HG03097 (cell line): ENCODE results near the gene ACKR3.

Source experiments
- ATAC-seq: cut with Tn5 transposase; IDR thresholded peaks from one replicate; pipeline ENCODE4 v1.9.1; 2021; ENCODE audit not compliant: unreplicated experiment, low FRiP score

The ACKR3 gene

GRCh38 chr2:236548179-236548921, 21.3 kb upstream of the ACKR3 start:
- no peak for ATAC-seq

GRCh38 chr2:236549165-236549564, 20.5 kb upstream of the ACKR3 start:
- no peak for ATAC-seq

- no peak for ATAC-seq
Observed at GRCh38 chr2:236550290-236550689, 19.3 kb upstream of the ACKR3 start.

GRCh38 chr2:236550701-236551465, 18.7 kb upstream of the ACKR3 start:
- ATAC-seq: peak; percentile 36

- no peak for ATAC-seq
Observed at GRCh38 chr2:236551471-236552211, 18.0 kb upstream of the ACKR3 start.

- ATAC-seq: no peak
Observed at GRCh38 chr2:236552212-236552542, 17.4 kb upstream of the ACKR3 start.

- no peak for ATAC-seq
Observed at GRCh38 chr2:236552581-236553363, 16.9 kb upstream of the ACKR3 start.

GRCh38 chr2:236553522-236553921, 16.1 kb upstream of the ACKR3 start:
- no peak for ATAC-seq

GRCh38 chr2:236554629-236555282, 14.9 kb upstream of the ACKR3 start:
- no peak for ATAC-seq

- ATAC-seq: no peak
Observed at GRCh38 chr2:236555481-236555880, 14.1 kb upstream of the ACKR3 start.

GRCh38 chr2:236557306-236558030, 12.2 kb upstream of the ACKR3 start:
- ATAC-seq: no peak

- no peak for ATAC-seq
Observed at GRCh38 chr2:236558036-236558435, 11.6 kb upstream of the ACKR3 start.

- no peak for ATAC-seq
Observed at GRCh38 chr2:236558993-236559978, 10.3 kb upstream of the ACKR3 start.

GRCh38 chr2:236561874-236562273, 7.8 kb upstream of the ACKR3 start:
- no peak for ATAC-seq

- ATAC-seq: no peak
Observed at GRCh38 chr2:236562434-236562833, 7.2 kb upstream of the ACKR3 start.

GRCh38 chr2:236563953-236564352, 5.7 kb upstream of the ACKR3 start:
- ATAC-seq: no peak

- ATAC-seq: no peak
Observed at GRCh38 chr2:236565212-236565611, 4.4 kb upstream of the ACKR3 start.

- no peak for ATAC-seq
Observed at GRCh38 chr2:236565879-236566402, 3.7 kb upstream of the ACKR3 start.
